DMS53 treated with DMSO at 0.1 percent for 48 hours (cell line): ENCODE results near the gene PDXDC1.
"Not testable (repeated sequence)": the region's sequence is repeated elsewhere in the genome, so short reads cannot be mapped to it uniquely, and the experiment has no call there.

Experiments
- DNase-seq: peaks from one replicate; lab custom pipeline; 2025; ENCODE audit not compliant: unreplicated experiment; lab: John Stamatoyannopoulos, UW

The PDXDC1 gene

GRCh38 chr16:15154650-15155562, 180.1 kb downstream of the PDXDC1 start:
- peak; percentile 30 for DNase-seq

- DNase-seq, result not testable (repeated sequence)
Observed at GRCh38 chr16:15157644-15158043, 182.8 kb downstream of the PDXDC1 start.

- DNase-seq, result not testable (repeated sequence)
Observed at GRCh38 chr16:15159671-15160070, 184.8 kb downstream of the PDXDC1 start.

GRCh38 chr16:15160571-15160970, 185.7 kb downstream of the PDXDC1 start:
- DNase-seq, result not testable (repeated sequence)

- DNase-seq, result not testable (repeated sequence)
Observed at GRCh38 chr16:15163055-15163454, 188.2 kb downstream of the PDXDC1 start.

GRCh38 chr16:15166177-15166576, 191.4 kb downstream of the PDXDC1 start:
- DNase-seq, result not testable (repeated sequence)

GRCh38 chr16:15168303-15168702, 193.5 kb downstream of the PDXDC1 start:
- DNase-seq, result not testable (repeated sequence)

GRCh38 chr16:15168953-15169652, 194.3 kb downstream of the PDXDC1 start:
- DNase-seq, result not testable (repeated sequence)

GRCh38 chr16:15179909-15180308, 205.1 kb downstream of the PDXDC1 start:
- DNase-seq, result not testable (repeated sequence)

- not testable (repeated sequence) for DNase-seq
Observed at GRCh38 chr16:15180946-15181345, 206.1 kb downstream of the PDXDC1 start.

GRCh38 chr16:15184000-15184399, 209.2 kb downstream of the PDXDC1 start:
- DNase-seq, result not testable (repeated sequence)
